Right lobe of liver (tissue), 6 donors: ENCODE data around the gene LGR4. TPM values are rescaled to one million over a fixed set of nuclear protein-coding genes. Genes with fewer than 3 reads are reported as not detected.

ENCODE experiments used
- ATAC-seq, 4 donors: fragments of 200-7000 bp; cut with Tn5 transposase; one replicate each; pipeline ENCODE4 v1.9.1; 2020; ENCODE audit warnings: mild to moderate bottlenecking in 4 of 4, moderate library complexity in 4 of 4
- DNase-seq, 3 donors: peaks; one replicate each; pipeline ENCODE4 v3.0.0-alpha.2; 2020
- H3K27ac ChIP-seq, 3 donors: fragments of 200-600 bp; one replicate each; pipeline ENCODE4 v1.8.0; 2022
- H3K27me3 ChIP-seq, 2 donors: fragments of 200-600 bp; one replicate each; pipeline ENCODE4 v1.8.0; 2022
- H3K36me3 ChIP-seq, 4 donors: fragments of 200-600 bp; sonication (generic) in 1 of 4; one replicate each; pipeline versions ENCODE4 v1.5.1 to v1.8.0; 2017 to 2022; ENCODE audit warnings: control low read depth in 1 of 4
- H3K4me1 ChIP-seq, 4 donors: fragments of 200-600 bp; sonication (generic) in 1 of 4; one replicate each; pipeline versions ENCODE4 v1.5.1 to v1.8.0; 2017 to 2022; ENCODE audit warnings: control low read depth in 1 of 4
- H3K4me3 ChIP-seq, 3 donors: fragments of 200-600 bp; one replicate each; pipeline ENCODE4 v1.8.0; 2022
- H3K9me3 ChIP-seq, 4 donors: fragments of 200-600 bp; sonication (generic) in 1 of 4; one replicate each; pipeline versions ENCODE4 v1.5.1 to v1.8.0; 2017 to 2022; ENCODE audit warnings: control low read depth in 1 of 4
- CTCF ChIP-seq, 4 donors: fragments of 200-600 bp in 3 of 4; fragments of 450-650 bp in 1 of 4; IDR thresholded peaks; one replicate each; pipeline versions ENCODE4 v1.5.1 to v1.8.0; 2016 to 2022; ENCODE audit warnings: antibody characterized with exemption in 4 of 4, mild to moderate bottlenecking in 2 of 4
- POLR2A ChIP-seq: fragments of 450-650 bp; IDR thresholded peaks from one replicate; pipeline ENCODE4 v1.6.1; 2017; ENCODE audit warnings: antibody characterized with exemption, mild to moderate bottlenecking
- WGBS: methylation state at CpG from one replicate; pipeline ENCODE4 v1.1.6; 2018; ENCODE audit warnings: low coverage, low lambda C conversion rate; ENCODE audit not compliant: insufficient coverage; ENCODE audit errors: missing lambda C conversion rate; 5-methylcytosine and 5-hydroxymethylcytosine counted together
- intact Hi-C, 2 donors: fragments of 100-400 bp; cut with DNase I; formaldehyde crosslinking; loops; one replicate each; pipeline versions ENCODE4 v1.11.2 to v1.14.1; 2022
- total RNA-seq, 6 experiments: library from RNA; depleted of rRNA in 2 of 6; stranded (reverse); fragments of >200 nt in 2 of 6; fragmentation: NEBNext Ultra II Directional in 3 of 6; extraction: Animal tissue kit (Norgen Biotek cat#: 25700) in 3 of 6; gene quantifications; one replicate each; pipeline versions ENCODE4 v1.1.0 to v1.2.4, GENCODE V29; 2016 to 2023
- donor health status: DM: no; HTN: yes; CAD: no.
- donor health status: DM: no; HTN: no; CAD: no.
- donor health status: DM: no; HTN: no; CAD: no.
- donor health status: DM: no; HTN: yes; CAD: no.
- donor health status: DM: no; HTN: yes; CAD: no.

Gene LGR4
- total RNA-seq, 6 experiments from 2014 or later = 32.5 to 46.3 (median 44.1) TPM

GRCh38 chr11:27384227-27384626, 88.4 kb downstream of the LGR4 start:
- no peak for ATAC-seq

GRCh38 chr11:27383645-27384044, 88.9 kb downstream of the LGR4 start:
- intact Hi-C loops = no loop called here
- H3K27ac ChIP-seq = peak overlapping the region in 2 of 3 donors; percentile 87 to 91
- H3K27me3 ChIP-seq = no peaks in the 10 kb centered on the region
- ATAC-seq (no peak), DNase-seq (no peak)
- H3K9me3 ChIP-seq = no peaks in the 10 kb centered on the region
- peaks cover 0 to 30% (median 5%) of the 10 kb centered on the region in 4 donors for H3K4me1 ChIP-seq
- no peaks in the 10 kb centered on the region for H3K36me3 ChIP-seq
- no peak for TF ChIP-seq POLR2A
- WGBS = 83% methylated on average over 1 of the region's 1 CpG
- no peak overlapping the region for H3K4me3 ChIP-seq

More at GRCh38 chr11:27384227-27384626, 88.4 kb downstream of the LGR4 start:
- peaks cover 0 to 35% (median 5%) of the 10 kb centered on the region in 4 donors for H3K4me1 ChIP-seq
- H3K27ac ChIP-seq = peak overlapping the region in 1 of 3 donors; percentile 91
- intact Hi-C loops = no loop called here
- DNase-seq = no peak
- no peaks in the 10 kb centered on the region for H3K36me3 ChIP-seq
- H3K4me3 ChIP-seq = no peak overlapping the region
- no peaks in the 10 kb centered on the region for H3K9me3 ChIP-seq
- no peak for TF ChIP-seq CTCF (IDR thresholded peaks at IDR 0.05)
- TF ChIP-seq POLR2A = no peak
- H3K27me3 ChIP-seq = no peaks in the 10 kb centered on the region

- 28% methylated on average over 5 of the region's 5 CpGs for WGBS
- H3K9me3 ChIP-seq = no peaks in the 10 kb centered on the region
- DNase-seq (peak; percentile 56 to 83 (median 72)), ATAC-seq (peak; percentile 93 to 99 (median 97))
- no peaks in the 10 kb centered on the region for H3K36me3 ChIP-seq
- H3K27me3 ChIP-seq = no peaks in the 10 kb centered on the region
- intact Hi-C loops = no loop called here
- H3K27ac ChIP-seq = peak overlapping the region; percentile 28 to 91 (median 87)
- peaks cover 0 to 30% (median 5%) of the 10 kb centered on the region in 4 donors for H3K4me1 ChIP-seq
- H3K4me3 ChIP-seq = no peak overlapping the region
- TF ChIP-seq CTCF (IDR thresholded peaks at IDR 0.05) = no peak
- TF ChIP-seq POLR2A = no peak
Measured at GRCh38 chr11:27381238-27381666, 91.3 kb downstream of the LGR4 start.

- Histone ChIP-seq H3K36me3 (no peaks in the 10 kb centered on the region), H3K27ac (peak overlapping the region; percentile 28 to 91 (median 87)), H3K27me3 (no peaks in the 10 kb centered on the region), H3K4me1 (peaks cover 0 to 34% (median 7%) of the 10 kb centered on the region in 4 donors), H3K4me3 (no peak overlapping the region), H3K9me3 (no peaks in the 10 kb centered on the region)
- 52% methylated on average over 2 of the region's 2 CpGs for WGBS
- DNase-seq (no peak), ATAC-seq (peak; percentile 3 to 41 (median 20))
- TF ChIP-seq CTCF (IDR thresholded peaks at IDR 0.05) = no peak
- no peak for TF ChIP-seq POLR2A
- intact Hi-C loops = no loop called here
Measured at GRCh38 chr11:27380771-27381170, 91.8 kb downstream of the LGR4 start.

GRCh38 chr11:27379449-27379848, 93.1 kb downstream of the LGR4 start:
- TF ChIP-seq POLR2A = no peak
- no peak for TF ChIP-seq CTCF (IDR thresholded peaks at IDR 0.05)
- DNase-seq (no peak), ATAC-seq (no peak)
- Histone ChIP-seq H3K27ac (peak overlapping the region in 1 of 3 donors; percentile 91), H3K9me3 (no peaks in the 10 kb centered on the region), H3K27me3 (no peaks in the 10 kb centered on the region), H3K36me3 (no peaks in the 10 kb centered on the region), H3K4me3 (no peak overlapping the region), H3K4me1 (peaks cover 0 to 45% (median 9%) of the 10 kb centered on the region in 4 donors)
- WGBS = 72% methylated on average over 3 of the region's 3 CpGs
- intact Hi-C loops = no loop called here
